ENCODE results near the gene CUZD1.

The CUZD1 gene

DNA sequence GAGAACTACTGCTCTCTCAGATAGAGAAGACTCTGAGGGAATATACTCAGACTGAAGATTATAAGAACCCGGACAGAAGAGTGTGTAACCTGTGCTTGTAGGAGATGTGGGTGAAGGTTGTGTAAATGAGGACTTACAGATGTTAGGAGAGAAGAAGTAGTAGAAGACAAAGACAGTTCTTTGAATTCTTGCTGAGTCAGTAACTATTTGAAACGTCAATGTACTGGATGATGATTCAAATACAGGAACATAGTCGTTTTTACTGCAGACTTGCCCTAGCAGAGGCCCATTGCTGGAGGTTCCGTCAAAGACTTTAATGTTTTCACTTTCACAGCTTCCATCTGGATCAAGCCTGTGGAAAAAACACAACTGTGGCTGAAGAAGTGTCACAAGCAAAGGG, 6.8 kb downstream of the CUZD1 start:
- Histone ChIP-seq H3K4me3 (IDR thresholded peaks at IDR 0.05; ENCODE audit: insufficient read depth, low read depth, low read length) (no peak overlapping the region), H3K27ac (no peak overlapping the region), H3K79me2 (ENCODE audit: insufficient read depth, low read depth) (no peaks in the 10 kb centered on the region), H3K4me1 (ENCODE audit: low read depth, poor library complexity, severe bottlenecking) (no peaks in the 10 kb centered on the region), H3K36me3 (ENCODE audit: insufficient read depth) (no peaks in the 10 kb centered on the region), H2AFZ (ENCODE audit: low read depth) (no peak overlapping the region), H3K9ac (no peak overlapping the region), H3K4me2 (no peak overlapping the region), H4K20me1 (ENCODE audit: insufficient read depth) (no peaks in the 10 kb centered on the region), H3K27me3 (ENCODE audit: insufficient read depth, low read depth) (no peaks in the 10 kb centered on the region)
- no peak for TF ChIP-seq CTCF (conservative IDR thresholded peaks at IDR 0.05; ENCODE audit: low read depth, low read length)

- Histone ChIP-seq H3K79me2 (ENCODE audit: insufficient read depth, low read depth) (no peaks in the 10 kb centered on the region), H3K27ac (no peak overlapping the region), H3K4me2 (no peak overlapping the region), H4K20me1 (ENCODE audit: insufficient read depth) (no peaks in the 10 kb centered on the region), H3K4me1 (ENCODE audit: low read depth, poor library complexity, severe bottlenecking) (no peaks in the 10 kb centered on the region), H3K36me3 (ENCODE audit: insufficient read depth) (no peaks in the 10 kb centered on the region), H3K27me3 (ENCODE audit: insufficient read depth, low read depth) (no peaks in the 10 kb centered on the region), H3K9ac (no peak overlapping the region), H2AFZ (ENCODE audit: low read depth) (no peak overlapping the region), H3K4me3 (IDR thresholded peaks at IDR 0.05; ENCODE audit: insufficient read depth, low read depth, low read length) (no peak overlapping the region)
- no peak for TF ChIP-seq CTCF (conservative IDR thresholded peaks at IDR 0.05; ENCODE audit: low read depth, low read length)
Observed at GRCh38 chr10:122835908-122836307, 9.7 kb downstream of the CUZD1 start.

DNA sequence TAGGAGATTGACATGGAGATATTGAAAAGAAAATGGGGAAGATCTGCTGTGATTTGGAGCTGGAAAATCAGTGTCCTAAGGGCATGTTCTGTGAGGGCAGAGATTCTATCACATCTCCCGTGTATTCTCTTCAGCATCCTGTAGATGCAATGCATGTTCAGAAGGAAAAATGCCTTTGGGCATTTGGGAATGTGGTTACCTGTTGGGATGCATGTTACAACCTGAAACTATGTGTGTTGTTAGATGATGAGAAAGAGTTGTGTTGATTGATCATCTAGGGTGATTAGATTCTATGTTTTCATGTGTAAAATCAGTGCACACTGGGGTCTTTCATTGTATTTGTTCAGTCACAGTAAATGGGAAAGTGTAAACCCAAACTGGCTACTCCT, 14.7 kb downstream of the CUZD1 start:
- Histone ChIP-seq H3K4me1 (ENCODE audit: low read depth, poor library complexity, severe bottlenecking) (no peaks in the 10 kb centered on the region), H2AFZ (ENCODE audit: low read depth) (no peak overlapping the region), H3K9ac (no peak overlapping the region), H3K4me3 (IDR thresholded peaks at IDR 0.05; ENCODE audit: insufficient read depth, low read depth, low read length) (no peak overlapping the region), H4K20me1 (ENCODE audit: insufficient read depth) (no peaks in the 10 kb centered on the region), H3K27ac (no peak overlapping the region), H3K36me3 (ENCODE audit: insufficient read depth) (no peaks in the 10 kb centered on the region), H3K27me3 (ENCODE audit: insufficient read depth, low read depth) (no peaks in the 10 kb centered on the region), H3K79me2 (ENCODE audit: insufficient read depth, low read depth) (no peaks in the 10 kb centered on the region), H3K4me2 (no peak overlapping the region)
- TF ChIP-seq CTCF (conservative IDR thresholded peaks at IDR 0.05; ENCODE audit: low read depth, low read length) = no peak

- no peak overlapping the region for H2AFZ ChIP-seq (ENCODE audit: low read depth)
- no peak overlapping the region for H3K9ac ChIP-seq
- TF ChIP-seq CTCF (conservative IDR thresholded peaks at IDR 0.05; ENCODE audit: low read depth, low read length) = no peak
- no peak overlapping the region for H3K27ac ChIP-seq
- no peak overlapping the region for H3K4me3 ChIP-seq (IDR thresholded peaks at IDR 0.05; ENCODE audit: insufficient read depth, low read depth, low read length)
- H3K36me3 ChIP-seq (ENCODE audit: insufficient read depth) = no peaks in the 10 kb centered on the region
- no peaks in the 10 kb centered on the region for H3K27me3 ChIP-seq (ENCODE audit: insufficient read depth, low read depth)
- no peaks in the 10 kb centered on the region for H3K79me2 ChIP-seq (ENCODE audit: insufficient read depth, low read depth)
- H3K4me2 ChIP-seq = no peak overlapping the region
- H4K20me1 ChIP-seq (ENCODE audit: insufficient read depth) = no peaks in the 10 kb centered on the region
- H3K4me1 ChIP-seq (ENCODE audit: low read depth, poor library complexity, severe bottlenecking) = no peaks in the 10 kb centered on the region
Observed at GRCh38 chr10:122830273-122830964, 15.2 kb downstream of the CUZD1 start.
